GM23248 (cell line): Measurements from ENCODE around the gene ASB2. TPM values are rescaled to one million over a fixed set of nuclear protein-coding genes. Genes with fewer than 3 reads are reported as not detected.
A peak's percentile ranks its signal among the peaks of the same experiment; 100 is the strongest.

Source experiments
- DNase-seq: peaks from one replicate; pipeline ENCODE4 v3.0.0-alpha.2; 2015
- H2AFZ ChIP-seq: fragments of 200-600 bp; sonication (generic); 2 replicates; pipeline ENCODE4 v1.6.1; 2016; ENCODE audit warnings: antibody characterized with exemption
- H3F3A ChIP-seq: fragments of 200-600 bp; sonication (generic); 2 replicates; pipeline ENCODE4 v1.6.1; 2016; ENCODE audit warnings: mild to moderate bottlenecking, antibody characterized with exemption, mixed run types; ENCODE audit not compliant: insufficient read depth
- H3K27ac ChIP-seq: fragments of 200-600 bp; sonication (generic); 2 replicates; pipeline ENCODE4 v1.5.1; 2016; ENCODE audit warnings: mild to moderate bottlenecking
- H3K27me3 ChIP-seq: fragments of 200-600 bp; sonication (generic); replicated peaks from 2 replicates; pipeline ENCODE4 v1.6.1; 2016; ENCODE audit warnings: mild to moderate bottlenecking; ENCODE audit not compliant: insufficient read depth
- H3K36me3 ChIP-seq: fragments of 200-600 bp; sonication (generic); 2 replicates; pipeline ENCODE4 v1.6.1; 2016; ENCODE audit warnings: low read depth, mild to moderate bottlenecking
- H3K4me1 ChIP-seq: fragments of 200-600 bp; sonication (generic); 2 replicates; pipeline ENCODE4 v1.6.1; 2016; ENCODE audit warnings: mild to moderate bottlenecking; ENCODE audit not compliant: insufficient read depth
- H3K4me2 ChIP-seq: fragments of 200-600 bp; sonication (generic); one replicate; pipeline ENCODE4 v1.6.1; 2016; ENCODE audit warnings: mild to moderate bottlenecking; ENCODE audit not compliant: unreplicated experiment
- H3K4me3 ChIP-seq: fragments of 200-600 bp; sonication (generic); 2 replicates; pipeline ENCODE4 v1.5.1; 2016; ENCODE audit warnings: mild to moderate bottlenecking
- H3K79me2 ChIP-seq: fragments of 200-600 bp; sonication (generic); 2 replicates; pipeline ENCODE4 v1.6.1; 2016; ENCODE audit warnings: mild to moderate bottlenecking; ENCODE audit not compliant: insufficient read depth
- H3K9ac ChIP-seq: fragments of 200-600 bp; sonication (generic); 2 replicates; pipeline ENCODE4 v1.6.1; 2016; ENCODE audit warnings: mild to moderate bottlenecking
- H3K9me2 ChIP-seq: fragments of 200-600 bp; sonication (generic); 2 replicates; pipeline ENCODE4 v1.6.1; 2016; ENCODE audit warnings: mixed run types, mild to moderate bottlenecking, moderate library complexity; ENCODE audit not compliant: insufficient read depth
- H3K9me3 ChIP-seq: fragments of 200-600 bp; sonication (generic); one replicate; pipeline ENCODE4 v1.6.1; 2017; ENCODE audit warnings: low read depth
- H4K20me1 ChIP-seq: fragments of 200-600 bp; sonication (generic); 2 replicates; pipeline ENCODE4 v1.6.0; 2016; ENCODE audit not compliant: insufficient read depth
- EZH2 ChIP-seq: fragments of 200-600 bp; sonication (generic); IDR thresholded peaks from 2 replicates; pipeline ENCODE4 v1.6.1; 2018; ENCODE audit warnings: antibody characterized with exemption, mild to moderate bottlenecking; ENCODE audit not compliant: insufficient read depth, poor library complexity, severe bottlenecking
- EZH2phosphoT487 ChIP-seq: fragments of 200-600 bp; sonication (generic); IDR thresholded peaks from 2 replicates; pipeline ENCODE4 v1.6.1; 2018; ENCODE audit warnings: antibody characterized with exemption, moderate library complexity, mild to moderate bottlenecking, low read depth; ENCODE audit not compliant: insufficient read depth
- WGBS, 2 experiments: methylation state at CpG; one replicate each; pipeline ENCODE4 v1.1.6; 2015 to 2017; ENCODE audit warnings: low lambda C conversion rate in 2 of 2, low coverage in 1 of 2; ENCODE audit errors: missing lambda C conversion rate in 2 of 2; 5-methylcytosine and 5-hydroxymethylcytosine counted together
- in situ Hi-C: fragments of 300-500 bp; cut with MboI; formaldehyde crosslinking; loops from 2 replicates; pipeline ENCODE4 v1.15.0; 2020
- polyA plus RNA-seq: library from polyadenylated mRNA; unstranded; fragments of >200 nt; fragmentation: Nextera tagmentation; extraction: Ambion mirVana; gene quantifications from 2 replicates; pipeline ENCODE4 v1.2.1, GENCODE V29; 2016
- total RNA-seq: library from RNA; depleted of rRNA; stranded (reverse); fragments of >200 nt; shearing (Covaris generic); gene quantifications from 2 replicates; pipeline ENCODE4 v1.2.3, GENCODE V29; 2014

Gene ASB2
- total and polyA plus RNA-seq, 2 experiments from 2014 or later: 0.06 TPM; not detected in 1

GRCh38 chr14:93972618-93973205 lies 3.7 kb downstream of the ASB2 start:
- no peak for DNase-seq
- Histone ChIP-seq H3K4me3 (no peak overlapping the region), H3K9me2 (no peaks in the 10 kb centered on the region), H3K4me1 (no peaks in the 10 kb centered on the region), H3K9ac (no peak overlapping the region), H4K20me1 (no peaks in the 10 kb centered on the region), H3K79me2 (no peaks in the 10 kb centered on the region), H3K4me2 (no peak overlapping the region), H2AFZ (no peak overlapping the region), H3K36me3 (no peaks in the 10 kb centered on the region), H3K27me3 (peaks cover 13% of the 10 kb centered on the region; the same call in 1 of the 2 replicates), H3K9me3 (no peaks in the 10 kb centered on the region), H3F3A (no peaks in the 10 kb centered on the region), H3K27ac (no peak overlapping the region)
- WGBS, 2 experiments: 84% methylated on average over 6 of the region's 6 CpGs
- in situ Hi-C loops: no loop called here
- TF ChIP-seq EZH2phosphoT487 (no peak), EZH2 (no peak)

GRCh38 chr14:93971635-93972027 lies 4.7 kb downstream of the ASB2 start:
- no peak overlapping the region for H2AFZ ChIP-seq
- H3K27me3 ChIP-seq: peaks cover 3% of the 10 kb centered on the region; the same call in 1 of the 2 replicates
- in situ Hi-C loops: no loop called here
- no peaks in the 10 kb centered on the region for H3K79me2 ChIP-seq
- H3K4me2 ChIP-seq: no peak overlapping the region
- TF ChIP-seq EZH2phosphoT487: no peak
- TF ChIP-seq EZH2: no peak
- H3K27ac ChIP-seq: no peak overlapping the region
- no peak overlapping the region for H3K9ac ChIP-seq
- no peaks in the 10 kb centered on the region for H3K9me3 ChIP-seq
- WGBS, 2 experiments: 65 to 71% methylated on average over 3 of the region's 3 CpGs
- no peaks in the 10 kb centered on the region for H3K9me2 ChIP-seq
- H3K4me1 ChIP-seq: no peaks in the 10 kb centered on the region
- no peaks in the 10 kb centered on the region for H4K20me1 ChIP-seq
- peaks cover 5% of the 10 kb centered on the region for H3F3A ChIP-seq
- H3K36me3 ChIP-seq: no peaks in the 10 kb centered on the region
- H3K4me3 ChIP-seq: no peak overlapping the region
- no peak for DNase-seq

- Histone ChIP-seq H3K27me3 (no peaks in the 10 kb centered on the region; the same call in 1 of the 2 replicates), H3K4me2 (peak overlapping the region; percentile 32), H3K4me3 (peak overlapping the region; percentile 29; the same call in 1 of the 2 replicates), H3K79me2 (no peaks in the 10 kb centered on the region), H3F3A (peaks cover 10% of the 10 kb centered on the region), H4K20me1 (no peaks in the 10 kb centered on the region), H3K36me3 (no peaks in the 10 kb centered on the region), H3K9me3 (no peaks in the 10 kb centered on the region), H3K4me1 (peaks cover 4% of the 10 kb centered on the region; the same call in 1 of the 2 replicates), H3K27ac (no peak overlapping the region), H3K9ac (no peak overlapping the region), H3K9me2 (no peaks in the 10 kb centered on the region), H2AFZ (no peak overlapping the region)
- TF ChIP-seq EZH2 (no peak), EZH2phosphoT487 (no peak)
- in situ Hi-C loops: no loop called here
- WGBS, 2 experiments: 26 to 40% methylated on average over 15 of the region's 15 CpGs
- DNase-seq: peak; percentile 43
These were observed 5.3 kb downstream of the ASB2 start for GRCh38 chr14:93970965-93971634.

GRCh38 chr14:93970585-93970964 lies 5.8 kb downstream of the ASB2 start:
- Histone ChIP-seq H3K9me2 (no peaks in the 10 kb centered on the region), H3K4me3 (peak overlapping the region; percentile 29; the same call in 1 of the 2 replicates), H2AFZ (no peak overlapping the region)

More at GRCh38 chr14:93970585-93970964, 5.8 kb downstream of the ASB2 start:
- Histone ChIP-seq H3K79me2 (no peaks in the 10 kb centered on the region), H3K4me1 (peaks cover 9% of the 10 kb centered on the region), H3K9ac (no peak overlapping the region), H3F3A (peaks cover 15% of the 10 kb centered on the region), H4K20me1 (no peaks in the 10 kb centered on the region), H3K27me3 (no peaks in the 10 kb centered on the region; the same call in 1 of the 2 replicates), H3K4me2 (peak overlapping the region; percentile 32), H3K36me3 (no peaks in the 10 kb centered on the region), H3K9me3 (no peaks in the 10 kb centered on the region), H3K27ac (no peak overlapping the region)
- in situ Hi-C loops: no loop called here
- peak; percentile 36 for DNase-seq
- 34 to 38% methylated on average over 9 of the region's 9 CpGs for WGBS, 2 experiments
- no peak for TF ChIP-seq EZH2phosphoT487
- TF ChIP-seq EZH2: no peak
